ENCODE results near the gene ROBO1. TPM values are rescaled to one million over a fixed set of nuclear protein-coding genes. Genes with fewer than 3 reads are reported as not detected.

Gene ROBO1
- total RNA-seq, 3 donors from 2014 or later, result 12.7 to 50.7 (median 23.6) TPM

DNA sequence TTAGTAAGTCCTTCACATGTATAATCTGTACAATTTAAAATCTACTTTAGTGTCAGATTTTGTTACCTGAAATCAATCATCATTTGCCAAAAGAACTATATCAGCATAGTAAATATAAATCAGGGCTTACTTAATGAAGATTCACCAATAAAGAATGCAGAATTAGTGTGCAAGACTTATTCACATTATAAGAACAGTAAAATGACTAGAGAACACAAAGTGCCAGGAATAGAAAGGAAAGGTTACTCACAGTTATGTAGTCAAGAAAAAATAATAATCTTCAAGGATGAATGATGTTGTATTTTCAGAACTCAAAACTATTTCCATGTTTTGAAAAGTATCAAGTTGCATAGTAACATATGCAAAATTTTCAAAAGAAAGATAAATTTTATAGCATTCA is 891.9 kb downstream of the ROBO1 start:
- no peak overlapping the region for H3K4me3 ChIP-seq
- intact Hi-C loops (cut with DNase I; ENCODE audit: low total_unique reads), result no loop called here
- DNase-seq (ENCODE audit: low spot score in 2 of 2), result no peak
- H3K27ac ChIP-seq, result no peak overlapping the region
- H3K4me1 ChIP-seq, result no peaks in the 10 kb centered on the region
- H3K27me3 ChIP-seq, result no peaks in the 10 kb centered on the region
- H3K36me3 ChIP-seq, result no peaks in the 10 kb centered on the region
- no peaks in the 10 kb centered on the region for H3K9me3 ChIP-seq
- no peak for TF ChIP-seq POLR2AphosphoS5 (IDR thresholded peaks at IDR 0.05)
- no peak for TF ChIP-seq CTCF (IDR thresholded peaks at IDR 0.05)
- TF ChIP-seq POLR2A (IDR thresholded peaks at IDR 0.05), result no peak

GRCh38 chr3:78875436-78875835 is 892.4 kb downstream of the ROBO1 start:
- no peaks in the 10 kb centered on the region for H3K4me1 ChIP-seq
- no peak overlapping the region for H3K4me3 ChIP-seq
- intact Hi-C loops (cut with DNase I; ENCODE audit: low total_unique reads), result no loop called here
- H3K36me3 ChIP-seq, result no peaks in the 10 kb centered on the region
- H3K9me3 ChIP-seq, result no peaks in the 10 kb centered on the region
- H3K27ac ChIP-seq, result no peak overlapping the region
- H3K27me3 ChIP-seq, result no peaks in the 10 kb centered on the region
- TF ChIP-seq POLR2A (IDR thresholded peaks at IDR 0.05), result no peak
- no peak for TF ChIP-seq CTCF (IDR thresholded peaks at IDR 0.05)
- no peak for TF ChIP-seq POLR2AphosphoS5 (IDR thresholded peaks at IDR 0.05)
- DNase-seq (ENCODE audit: low spot score in 2 of 2), result no peak

DNA sequence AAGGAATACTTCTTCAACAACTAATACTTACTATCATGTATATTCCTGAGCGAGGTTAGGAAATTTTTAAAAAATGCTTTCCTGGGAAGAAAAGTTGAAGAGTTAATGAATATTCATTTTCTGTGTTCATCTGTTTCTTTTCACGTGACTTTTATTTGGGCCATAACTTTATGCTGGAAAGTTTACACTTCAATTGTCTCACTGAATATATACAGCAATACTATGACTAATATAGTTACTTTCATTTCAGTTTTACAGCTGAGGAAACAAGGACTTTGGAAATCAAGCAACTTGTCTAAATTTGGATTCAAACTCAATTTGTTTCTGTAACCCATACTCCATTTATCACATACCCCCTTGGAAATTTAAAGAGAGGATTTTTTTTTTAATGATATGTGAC is 894.2 kb downstream of the ROBO1 start:
- TF ChIP-seq CTCF (IDR thresholded peaks at IDR 0.05) (no peak), POLR2AphosphoS5 (IDR thresholded peaks at IDR 0.05) (no peak), POLR2A (IDR thresholded peaks at IDR 0.05) (no peak)
- Histone ChIP-seq H3K4me3 (no peak overlapping the region), H3K27ac (no peak overlapping the region), H3K4me1 (no peaks in the 10 kb centered on the region), H3K36me3 (no peaks in the 10 kb centered on the region), H3K27me3 (no peaks in the 10 kb centered on the region), H3K9me3 (no peaks in the 10 kb centered on the region)
- intact Hi-C loops (cut with DNase I; ENCODE audit: low total_unique reads), result no loop called here
- no peak for DNase-seq (ENCODE audit: low spot score in 2 of 2)

DNA sequence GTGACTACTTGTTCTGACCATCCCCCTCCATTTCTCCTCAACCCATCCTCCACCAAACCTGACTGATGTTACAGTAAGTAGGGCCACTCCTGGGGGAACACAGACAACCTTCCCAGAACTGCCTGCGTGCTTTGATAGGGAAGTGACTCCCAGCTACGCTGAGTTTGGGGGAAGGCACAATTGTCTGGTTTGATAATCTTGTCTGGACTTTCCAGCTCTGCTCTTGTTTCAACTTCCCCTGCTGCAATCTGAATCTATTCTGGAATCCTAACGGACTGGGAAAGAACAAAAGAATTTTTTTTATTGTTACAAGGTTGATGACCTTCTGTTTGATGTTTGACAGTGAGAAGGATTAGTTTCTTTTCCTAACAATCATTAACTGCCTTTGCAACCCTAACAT is 895.6 kb downstream of the ROBO1 start:
- intact Hi-C loops (cut with DNase I; ENCODE audit: low total_unique reads), result no loop called here
- H3K4me1 ChIP-seq, result no peaks in the 10 kb centered on the region
- no peaks in the 10 kb centered on the region for H3K9me3 ChIP-seq
- TF ChIP-seq POLR2AphosphoS5 (IDR thresholded peaks at IDR 0.05), result no peak
- H3K27ac ChIP-seq, result no peak overlapping the region
- no peak for DNase-seq (ENCODE audit: low spot score in 2 of 2)
- H3K4me3 ChIP-seq, result no peak overlapping the region
- H3K27me3 ChIP-seq, result no peaks in the 10 kb centered on the region
- no peaks in the 10 kb centered on the region for H3K36me3 ChIP-seq

GRCh38 chr3:78871048-78871447 is 896.8 kb downstream of the ROBO1 start:
- Histone ChIP-seq H3K27ac (no peak overlapping the region), H3K27me3 (no peaks in the 10 kb centered on the region), H3K36me3 (no peaks in the 10 kb centered on the region), H3K4me1 (no peaks in the 10 kb centered on the region), H3K4me3 (no peak overlapping the region), H3K9me3 (no peaks in the 10 kb centered on the region)
- intact Hi-C loops (cut with DNase I; ENCODE audit: low total_unique reads), result no loop called here
- TF ChIP-seq CTCF (IDR thresholded peaks at IDR 0.05) (no peak), POLR2AphosphoS5 (IDR thresholded peaks at IDR 0.05) (no peak), POLR2A (IDR thresholded peaks at IDR 0.05) (no peak)
- DNase-seq (ENCODE audit: low spot score in 2 of 2), result no peak

- no peak for TF ChIP-seq POLR2AphosphoS5 (IDR thresholded peaks at IDR 0.05)
- no peak for TF ChIP-seq CTCF (IDR thresholded peaks at IDR 0.05)
- no peak for TF ChIP-seq POLR2A (IDR thresholded peaks at IDR 0.05)
- Histone ChIP-seq H3K36me3 (no peaks in the 10 kb centered on the region), H3K27me3 (no peaks in the 10 kb centered on the region), H3K4me3 (no peak overlapping the region), H3K4me1 (no peaks in the 10 kb centered on the region), H3K9me3 (no peaks in the 10 kb centered on the region), H3K27ac (no peak overlapping the region)
- intact Hi-C loops (cut with DNase I; ENCODE audit: low total_unique reads), result no loop called here
- DNase-seq (ENCODE audit: low spot score in 2 of 2), result no peak
These were observed 897.3 kb downstream of the ROBO1 start for GRCh38 chr3:78870484-78870883.
